Brain microvascular endothelial cell (primary cell): ENCODE data around the gene PRDM2.

Source experiments
- DNase-seq: peaks from one replicate; pipeline ENCODE4 v3.0.0-alpha.2; 2020
- H3K27ac ChIP-seq: fragments of 250-450 bp; sonication (Bioruptor Pico); 2 replicates; pipeline ENCODE4 v1.5.1; 2020; ENCODE audit warnings: mild to moderate bottlenecking, moderate library complexity
- H3K27me3 ChIP-seq: fragments of 250-450 bp; sonication (Bioruptor Pico); replicated peaks from 2 replicates; pipeline ENCODE4 v1.5.1; 2020; ENCODE audit warnings: mild to moderate bottlenecking
- H3K36me3 ChIP-seq: fragments of 250-450 bp; sonication (Bioruptor Pico); replicated peaks from 2 replicates; pipeline ENCODE4 v1.5.1; 2020; ENCODE audit warnings: mild to moderate bottlenecking
- H3K4me3 ChIP-seq: 2 replicates; pipeline ENCODE4 v1.5.1; 2011; ENCODE audit warnings: low read depth, mild to moderate bottlenecking, control low read depth, low read length, moderate library complexity
- in situ Hi-C: cut with HindIII; loops from 2 replicates; pipeline ENCODE4 v1.10.0; 2017; ENCODE audit warnings: low sequenced_read_pairs, low pct_ligation_motif_present
- TF ChIP-seq, protein P1 (sequence below): IDR thresholded peaks from 2 replicates; pipeline ENCODE4 v1.5.1; 2011; ENCODE audit warnings: low read depth, mild to moderate bottlenecking, moderate library complexity, low read length, control low read depth, inconsistent platforms; ENCODE audit errors: missing control alignments

Gene PRDM2

DNA sequence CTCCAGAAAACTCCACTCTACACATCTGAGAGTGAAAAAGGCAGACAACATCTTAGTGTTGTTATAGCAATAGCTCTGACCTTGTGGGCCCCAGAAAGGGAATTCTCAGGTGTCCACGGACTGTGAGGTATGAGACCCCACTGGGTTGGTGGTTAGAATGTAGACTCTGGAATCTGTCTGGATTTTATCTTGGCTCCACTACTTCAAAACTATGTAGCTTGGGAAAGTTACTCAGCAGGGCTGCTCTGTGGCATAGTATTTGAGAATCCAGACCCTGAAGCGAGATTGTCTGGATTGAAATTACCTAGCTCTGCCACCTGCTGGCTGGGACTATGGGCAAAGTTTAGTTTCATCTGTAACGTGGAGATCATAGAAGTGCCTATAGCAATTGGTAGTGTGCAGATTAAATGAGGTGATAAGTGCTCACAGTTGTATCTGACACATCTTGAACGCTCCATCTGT, 25.8 kb downstream of the PRDM2 start:
- no peak overlapping the region for H3K4me3 ChIP-seq
- DNase-seq, result peak; percentile 54
- H3K36me3 ChIP-seq, result no peaks in the 10 kb centered on the region
- H3K27ac ChIP-seq, result no peak overlapping the region
- TF ChIP-seq, protein P1, sequence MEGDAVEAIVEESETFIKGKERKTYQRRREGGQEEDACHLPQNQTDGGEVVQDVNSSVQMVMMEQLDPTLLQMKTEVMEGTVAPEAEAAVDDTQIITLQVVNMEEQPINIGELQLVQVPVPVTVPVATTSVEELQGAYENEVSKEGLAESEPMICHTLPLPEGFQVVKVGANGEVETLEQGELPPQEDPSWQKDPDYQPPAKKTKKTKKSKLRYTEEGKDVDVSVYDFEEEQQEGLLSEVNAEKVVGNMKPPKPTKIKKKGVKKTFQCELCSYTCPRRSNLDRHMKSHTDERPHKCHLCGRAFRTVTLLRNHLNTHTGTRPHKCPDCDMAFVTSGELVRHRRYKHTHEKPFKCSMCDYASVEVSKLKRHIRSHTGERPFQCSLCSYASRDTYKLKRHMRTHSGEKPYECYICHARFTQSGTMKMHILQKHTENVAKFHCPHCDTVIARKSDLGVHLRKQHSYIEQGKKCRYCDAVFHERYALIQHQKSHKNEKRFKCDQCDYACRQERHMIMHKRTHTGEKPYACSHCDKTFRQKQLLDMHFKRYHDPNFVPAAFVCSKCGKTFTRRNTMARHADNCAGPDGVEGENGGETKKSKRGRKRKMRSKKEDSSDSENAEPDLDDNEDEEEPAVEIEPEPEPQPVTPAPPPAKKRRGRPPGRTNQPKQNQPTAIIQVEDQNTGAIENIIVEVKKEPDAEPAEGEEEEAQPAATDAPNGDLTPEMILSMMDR, result peak; percentile 64
- H3K27me3 ChIP-seq, result no peaks in the 10 kb centered on the region
- in situ Hi-C loops, result no loop called here

DNA sequence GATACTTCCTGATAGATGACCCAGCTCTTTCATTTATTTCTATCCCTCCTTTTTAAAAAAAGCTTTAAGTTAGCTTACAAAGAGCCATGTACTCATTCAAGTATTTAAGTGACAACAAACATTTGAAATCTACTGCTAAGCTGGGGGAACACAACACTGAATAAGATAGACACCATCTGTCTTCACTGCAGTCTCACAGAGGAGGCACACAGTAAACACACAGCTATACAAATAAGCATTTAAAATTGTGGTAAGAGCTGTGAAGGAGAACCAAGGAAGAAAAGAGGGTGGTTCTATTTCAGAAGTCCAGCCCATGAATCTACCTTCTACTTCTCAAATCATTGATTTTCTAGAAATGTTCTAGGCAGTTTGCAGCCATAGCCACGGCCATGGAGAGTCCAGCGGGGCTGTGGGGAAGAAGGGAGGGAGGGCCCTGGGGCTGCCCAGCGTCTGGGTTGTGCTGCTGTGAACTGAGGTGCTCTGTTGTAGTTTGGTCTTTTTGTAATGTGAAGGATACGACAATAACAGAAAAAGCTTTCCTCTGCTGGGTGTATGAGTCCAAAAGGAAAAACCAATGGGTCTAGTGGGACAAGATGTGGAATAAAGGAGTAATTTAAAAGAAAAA, 28.2 kb downstream of the PRDM2 start:
- DNase-seq, result no peak
- TF ChIP-seq, protein P1, result no peak
- H3K27ac ChIP-seq, result no peak overlapping the region
- no peak overlapping the region for H3K4me3 ChIP-seq
- no peaks in the 10 kb centered on the region for H3K27me3 ChIP-seq
- in situ Hi-C loops, result no loop called here
- no peaks in the 10 kb centered on the region for H3K36me3 ChIP-seq

DNA sequence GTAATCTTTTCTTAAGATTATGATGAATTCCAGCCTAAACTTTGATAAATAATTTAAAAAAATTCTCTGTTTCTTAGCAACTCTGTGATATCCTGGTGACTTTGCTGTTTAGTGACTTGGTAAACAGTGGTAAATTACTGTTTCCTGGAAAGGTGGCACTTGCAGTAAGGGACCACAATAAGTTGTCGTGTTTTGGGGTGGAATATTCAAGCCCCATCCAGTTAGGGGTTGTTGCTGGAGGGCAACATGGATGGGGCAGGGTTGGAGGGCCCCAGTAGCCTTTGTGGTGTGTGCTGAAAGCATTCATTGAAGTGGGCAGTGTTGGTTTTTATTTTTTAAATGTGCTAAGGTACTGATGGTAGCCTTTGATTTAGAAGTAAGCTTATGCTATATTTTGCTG, 30.3 kb downstream of the PRDM2 start:
- in situ Hi-C loops, result no loop called here
- no peak overlapping the region for H3K27ac ChIP-seq
- no peak for DNase-seq

DNA sequence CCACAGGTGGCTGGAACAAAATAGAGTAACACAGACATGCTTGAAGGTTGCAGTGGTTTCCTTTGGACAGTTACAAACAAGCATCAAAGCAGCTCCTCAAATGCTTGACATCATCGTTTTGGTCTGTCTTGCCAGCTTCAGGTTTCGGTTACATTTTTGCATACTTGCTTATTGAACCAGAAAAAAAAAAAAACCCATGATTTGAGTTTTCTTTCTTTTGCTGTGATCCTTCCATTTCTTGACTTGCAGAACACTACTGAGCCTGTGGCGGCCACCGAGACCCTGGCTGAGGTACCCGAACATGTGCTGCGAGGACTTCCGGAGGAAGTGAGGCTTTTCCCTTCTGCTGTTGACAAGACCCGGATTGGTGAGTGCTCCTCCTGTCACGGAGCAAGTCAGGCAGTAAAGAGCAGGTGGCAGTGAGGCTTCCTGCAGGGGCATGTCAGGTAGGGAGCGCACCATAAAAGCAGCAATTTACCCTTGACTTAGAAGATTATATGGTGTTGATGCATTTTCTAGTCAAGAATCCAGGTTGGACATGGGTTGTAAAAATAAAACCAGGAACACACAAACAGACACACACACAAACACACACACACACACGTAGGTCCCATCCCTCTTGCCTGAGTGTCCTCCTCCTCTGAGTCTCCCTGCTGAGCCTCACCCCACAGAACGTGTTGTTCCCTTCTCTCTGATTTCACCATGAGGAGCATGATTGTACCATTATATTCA, 30.9 kb downstream of the PRDM2 start:
- no peak overlapping the region for H3K27ac ChIP-seq
- in situ Hi-C loops, result no loop called here
- no peaks in the 10 kb centered on the region for H3K36me3 ChIP-seq
- no peak overlapping the region for H3K4me3 ChIP-seq
- TF ChIP-seq, protein P1, result no peak
- no peak for DNase-seq
- H3K27me3 ChIP-seq, result no peaks in the 10 kb centered on the region

More for the DNA sequence above, 30.3 kb downstream of the PRDM2 start:
- no peak overlapping the region for H3K4me3 ChIP-seq
- no peaks in the 10 kb centered on the region for H3K36me3 ChIP-seq
- TF ChIP-seq, protein P1, result no peak
- H3K27me3 ChIP-seq, result no peaks in the 10 kb centered on the region

DNA sequence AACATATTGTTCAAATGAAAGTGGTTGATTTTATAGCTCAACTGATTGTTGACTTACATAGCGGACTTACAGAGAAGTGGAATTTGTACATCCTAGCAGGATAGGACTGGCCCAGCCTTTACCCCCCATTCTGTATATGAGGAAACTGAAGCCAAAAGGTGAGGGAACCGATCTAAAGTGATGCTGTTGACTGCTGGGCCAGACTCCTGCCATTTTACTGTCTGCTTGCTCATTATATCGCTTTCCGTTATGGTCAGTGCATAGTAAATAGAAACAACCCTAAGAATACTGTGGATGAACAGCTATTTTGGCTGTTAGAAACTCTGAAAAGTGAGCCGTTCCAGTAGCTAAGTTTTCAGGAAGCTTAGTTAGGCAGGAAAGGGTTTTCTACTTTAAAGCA, 31.9 kb downstream of the PRDM2 start:
- Histone ChIP-seq H3K36me3 (no peaks in the 10 kb centered on the region), H3K4me3 (no peak overlapping the region), H3K27me3 (no peaks in the 10 kb centered on the region), H3K27ac (no peak overlapping the region)
- in situ Hi-C loops, result no loop called here
- no peak for DNase-seq
- TF ChIP-seq, protein P1, result no peak
